ENCODE results near the gene TMEM121.

The TMEM121 gene

GRCh38 chr14:105525861-105526775 lies at the start of gene TMEM121:
TMEM121 (plus strand) TSS chr14:105526583; CDS start chr14:105528835, 2,252 bp downstream.
- FAIRE-seq: no peak

DNA sequence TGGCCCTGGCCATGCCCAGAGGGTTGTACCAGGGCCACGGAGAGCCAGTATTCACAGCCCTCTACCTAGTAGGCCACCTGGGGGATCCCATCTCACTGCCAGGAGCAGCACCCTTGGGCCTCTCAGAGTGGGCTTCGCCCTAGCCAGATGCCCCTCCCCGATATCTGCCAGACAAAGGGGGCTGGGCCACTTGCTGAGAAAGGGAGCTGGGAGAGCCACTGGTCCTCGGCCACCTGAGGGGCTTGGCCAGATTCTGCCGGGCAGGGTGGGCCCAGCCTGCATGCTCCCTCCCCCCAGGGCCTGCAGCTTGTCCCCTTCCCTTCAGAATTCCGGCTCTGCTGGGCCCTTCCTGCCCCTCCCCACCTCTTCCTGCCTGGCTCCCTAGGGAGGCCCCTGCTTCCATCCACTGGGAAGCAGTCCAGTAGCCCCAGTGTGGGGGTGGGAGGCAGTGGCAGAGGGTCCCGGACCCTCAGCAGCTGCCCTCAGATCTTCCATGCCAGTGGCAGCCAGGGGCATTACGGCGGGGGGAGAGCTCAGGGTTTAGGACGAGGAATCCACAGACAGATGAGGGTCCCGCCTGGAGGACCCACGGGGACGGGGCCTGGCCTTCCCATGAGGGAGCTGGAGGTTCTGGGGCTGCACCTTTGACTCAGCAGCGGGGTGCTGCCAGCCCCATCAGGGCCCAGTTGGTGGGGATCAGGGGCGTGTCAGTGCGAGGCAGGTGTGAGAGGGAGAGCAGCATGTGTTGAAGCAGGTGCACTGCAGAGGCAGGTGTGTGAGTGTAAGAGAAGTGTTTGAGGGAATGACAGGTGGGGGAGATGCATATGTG lies 49.3 kb upstream of the TMEM121 start:
- no peak for FAIRE-seq

- FAIRE-seq: no peak
Measured at GRCh38 chr14:105477660-105478397, 48.6 kb upstream of the TMEM121 start.

DNA sequence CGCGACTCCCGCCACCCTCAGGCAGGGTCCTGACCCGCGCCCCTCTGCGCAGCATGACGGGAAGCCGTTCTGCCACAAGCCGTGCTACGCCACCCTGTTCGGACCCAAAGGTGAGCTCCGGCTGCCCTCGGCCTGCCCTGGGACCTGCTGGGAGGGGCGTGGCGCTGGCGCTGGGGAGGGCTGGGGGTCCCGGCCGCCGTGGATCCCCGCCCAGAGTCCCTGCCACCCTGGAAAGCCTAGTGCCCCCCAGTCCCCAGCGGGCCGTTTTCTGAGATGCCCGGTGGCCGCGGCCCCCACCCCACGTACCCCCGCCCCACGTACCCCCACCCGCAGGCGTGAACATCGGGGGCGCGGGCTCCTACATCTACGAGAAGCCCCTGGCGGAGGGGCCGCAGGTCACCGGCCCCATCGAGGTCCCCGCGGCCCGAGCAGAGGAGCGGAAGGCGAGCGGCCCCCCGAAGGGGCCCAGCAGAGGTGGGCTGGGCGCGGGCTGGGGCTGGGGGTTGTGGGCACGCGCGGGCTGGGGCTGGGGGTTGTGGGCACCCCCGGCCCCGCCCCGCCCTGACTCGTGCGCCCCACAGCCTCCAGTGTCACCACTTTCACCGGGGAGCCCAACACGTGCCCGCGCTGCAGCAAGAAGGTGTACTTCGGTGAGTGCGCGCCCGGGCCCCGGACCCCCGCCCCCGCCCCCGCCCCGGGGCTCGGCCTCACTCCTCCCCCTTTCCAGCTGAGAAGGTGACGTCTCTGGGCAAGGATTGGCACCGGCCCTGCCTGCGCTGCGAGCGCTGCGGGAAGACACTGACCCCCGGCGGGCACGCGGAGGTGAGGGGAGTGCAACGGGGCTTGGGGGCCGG lies 47.8 kb upstream of the TMEM121 start:
- FAIRE-seq: no peak

GRCh38 chr14:105479431-105480158 lies 46.8 kb upstream of the TMEM121 start:
- FAIRE-seq: no peak

- FAIRE-seq: no peak
Measured at GRCh38 chr14:105480199-105480746, 46.1 kb upstream of the TMEM121 start.

DNA sequence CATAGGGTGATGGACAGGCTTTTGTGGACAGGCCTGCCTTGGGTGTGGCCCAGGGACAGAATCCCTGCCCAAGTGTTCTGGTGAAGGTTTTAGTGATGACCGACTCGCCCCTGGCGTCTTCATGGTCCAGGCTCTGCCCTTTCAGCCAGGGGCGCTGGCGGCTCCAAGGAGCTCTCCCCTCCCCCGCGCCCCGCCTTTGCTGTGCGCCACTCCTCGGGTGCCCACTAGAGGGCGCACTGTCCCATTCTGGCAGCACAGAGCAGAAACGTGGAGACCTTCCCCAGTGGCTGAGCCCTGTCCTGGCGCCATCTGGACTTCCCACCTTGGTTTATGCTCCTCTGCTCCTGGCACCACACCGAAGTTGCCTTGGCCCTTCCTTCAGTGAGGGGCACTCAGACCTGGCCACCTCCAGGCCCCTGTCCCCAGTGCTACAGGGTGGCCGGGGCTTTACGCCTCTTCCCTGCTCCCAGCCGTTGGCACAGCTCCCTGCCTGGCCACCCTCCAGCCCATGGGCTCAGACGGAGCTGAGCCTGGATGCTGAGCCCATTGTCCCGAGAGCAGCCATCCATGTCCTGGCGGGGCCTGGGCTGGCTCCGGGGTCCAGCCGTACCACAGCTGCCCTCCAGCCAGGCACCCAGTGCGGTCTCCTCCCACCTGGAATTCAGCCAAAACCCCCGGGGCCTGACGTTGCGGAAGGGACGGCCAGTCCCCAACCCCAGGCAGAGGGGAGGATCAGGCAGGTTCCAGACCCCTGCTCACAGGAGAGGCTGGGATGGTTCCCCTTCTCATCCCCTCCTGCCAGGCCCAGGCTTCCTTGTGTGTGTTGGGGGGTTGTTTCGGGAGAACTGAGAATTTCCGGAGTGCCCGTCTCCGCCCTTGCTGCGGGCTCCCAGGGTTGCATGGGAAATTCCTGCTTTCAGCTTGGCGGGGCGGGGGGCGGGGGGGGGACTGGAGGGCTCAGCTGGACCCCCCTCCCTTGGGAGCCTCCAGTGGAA lies 45.3 kb upstream of the TMEM121 start:
- peak; percentile 16 for FAIRE-seq

- no peak for FAIRE-seq
Measured at GRCh38 chr14:105481886-105482457, 44.4 kb upstream of the TMEM121 start.

- no peak for FAIRE-seq
Measured at GRCh38 chr14:105482486-105483110, 43.8 kb upstream of the TMEM121 start.

- FAIRE-seq: no peak
Measured at GRCh38 chr14:105483300-105484068, 42.9 kb upstream of the TMEM121 start.

GRCh38 chr14:105484069-105484996 lies 42.0 kb upstream of the TMEM121 start:
- FAIRE-seq: no peak

- FAIRE-seq: no peak
Measured at GRCh38 chr14:105484997-105485393, 41.4 kb upstream of the TMEM121 start.

GRCh38 chr14:105485739-105486162 lies 40.6 kb upstream of the TMEM121 start:
- FAIRE-seq: no peak

- no peak for FAIRE-seq
Measured at GRCh38 chr14:105486163-105486973, 40.0 kb upstream of the TMEM121 start, which contains the start of gene CRIP1. CRIP1 (plus strand) TSS chr14:105486886; CDS start chr14:105487260, 374 bp downstream.

DNA sequence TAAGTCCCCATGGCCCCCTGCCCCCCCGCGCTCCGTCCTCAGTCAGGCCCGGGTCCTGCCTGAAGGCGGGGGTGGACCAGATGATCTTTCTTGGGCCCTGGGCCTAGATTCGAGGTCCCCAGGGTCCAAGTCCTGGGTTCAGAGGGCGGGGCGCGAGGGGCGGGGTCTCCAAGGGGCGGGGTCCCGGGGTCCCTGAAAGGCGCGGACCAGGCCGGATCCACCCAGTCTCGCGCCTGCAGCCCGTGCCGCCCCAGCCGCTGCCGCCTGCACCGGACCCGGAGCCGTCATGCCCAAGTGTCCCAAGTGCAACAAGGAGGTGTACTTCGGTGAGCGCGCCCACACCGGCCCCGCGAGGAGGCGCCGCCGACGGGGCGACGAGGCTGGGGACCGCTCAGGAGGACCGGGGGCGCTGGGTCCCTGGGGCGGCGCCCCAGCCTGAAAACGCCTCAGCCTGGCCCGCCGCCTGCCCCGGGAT lies 39.4 kb upstream of the TMEM121 start:
- no peak for FAIRE-seq
